Upper lobe of left lung (tissue), 4 donors: Measurements from ENCODE around the gene DRAM2.

ENCODE experiments used
- POLR2A ChIP-seq, 4 donors: fragments of 450-650 bp; IDR thresholded peaks; one replicate each; pipeline ENCODE4 v1.5.1; 2016 to 2017; ENCODE audit warnings: antibody characterized with exemption in 4 of 4, mild to moderate bottlenecking in 2 of 4
- POLR2AphosphoS5 ChIP-seq, 2 donors: sonication (generic); formaldehyde crosslinking; IDR thresholded peaks; one replicate each; pipeline ENCODE4 v1.5.1; 2017; ENCODE audit warnings: antibody characterized with exemption in 2 of 2
- TF ChIP-seq, protein P1 (sequence below), 6 experiments: fragments of 450-650 bp in 4 of 6; fragments of 200-600 bp in 2 of 6; sonication (generic) in 2 of 6; IDR thresholded peaks; one replicate each; pipeline ENCODE4 v1.5.1; 2016 to 2019; ENCODE audit warnings: antibody characterized with exemption in 6 of 6

DNA sequence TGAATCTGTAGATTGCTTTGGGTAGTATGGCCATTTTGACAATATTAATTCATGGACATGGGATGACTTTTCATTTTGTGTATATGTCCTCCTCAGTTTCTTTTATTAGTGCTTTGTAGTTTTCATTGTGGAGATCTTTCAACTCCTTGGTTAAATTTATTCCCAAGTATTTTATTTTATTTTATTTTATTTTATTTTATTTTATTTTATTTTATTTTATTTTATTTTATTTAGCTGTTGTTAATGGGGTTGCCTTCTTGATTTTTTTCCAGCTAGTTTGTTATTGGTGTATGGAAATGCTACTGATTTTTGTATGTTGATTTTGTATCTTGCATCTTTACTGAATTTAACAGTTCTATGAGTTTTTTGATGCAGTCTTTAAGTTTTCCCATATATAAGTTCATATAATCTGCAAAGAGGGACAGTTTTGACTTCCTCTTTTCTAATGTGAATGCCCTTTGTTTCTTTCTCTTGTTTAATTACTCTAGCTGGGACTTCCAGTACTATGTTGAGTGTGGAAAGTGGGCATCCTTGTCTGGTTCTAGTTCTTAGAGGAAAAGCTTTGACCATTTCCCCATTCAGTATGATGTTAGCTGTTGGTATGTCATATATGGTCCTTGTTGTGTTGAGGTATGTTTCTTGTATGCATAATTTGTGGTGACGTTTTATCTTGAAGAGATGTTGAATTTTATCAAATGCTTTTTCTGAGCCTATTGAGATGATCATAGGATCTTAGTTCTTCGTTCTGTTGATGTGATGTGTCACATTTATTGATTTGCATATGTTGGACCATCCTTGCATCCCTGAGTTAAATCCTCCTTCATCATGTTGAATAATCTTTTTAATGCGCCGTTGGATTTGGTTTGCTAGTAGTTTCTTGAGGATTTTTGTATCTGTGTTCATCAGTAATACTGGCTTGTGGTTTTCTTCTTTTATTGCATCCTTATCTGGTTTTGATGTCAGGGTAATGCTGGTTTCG, 14.4 kb upstream of the DRAM2 start:
- TF ChIP-seq, protein P1, sequence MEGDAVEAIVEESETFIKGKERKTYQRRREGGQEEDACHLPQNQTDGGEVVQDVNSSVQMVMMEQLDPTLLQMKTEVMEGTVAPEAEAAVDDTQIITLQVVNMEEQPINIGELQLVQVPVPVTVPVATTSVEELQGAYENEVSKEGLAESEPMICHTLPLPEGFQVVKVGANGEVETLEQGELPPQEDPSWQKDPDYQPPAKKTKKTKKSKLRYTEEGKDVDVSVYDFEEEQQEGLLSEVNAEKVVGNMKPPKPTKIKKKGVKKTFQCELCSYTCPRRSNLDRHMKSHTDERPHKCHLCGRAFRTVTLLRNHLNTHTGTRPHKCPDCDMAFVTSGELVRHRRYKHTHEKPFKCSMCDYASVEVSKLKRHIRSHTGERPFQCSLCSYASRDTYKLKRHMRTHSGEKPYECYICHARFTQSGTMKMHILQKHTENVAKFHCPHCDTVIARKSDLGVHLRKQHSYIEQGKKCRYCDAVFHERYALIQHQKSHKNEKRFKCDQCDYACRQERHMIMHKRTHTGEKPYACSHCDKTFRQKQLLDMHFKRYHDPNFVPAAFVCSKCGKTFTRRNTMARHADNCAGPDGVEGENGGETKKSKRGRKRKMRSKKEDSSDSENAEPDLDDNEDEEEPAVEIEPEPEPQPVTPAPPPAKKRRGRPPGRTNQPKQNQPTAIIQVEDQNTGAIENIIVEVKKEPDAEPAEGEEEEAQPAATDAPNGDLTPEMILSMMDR (IDR thresholded peaks at IDR 0.05): no peak
- TF ChIP-seq POLR2A (IDR thresholded peaks at IDR 0.05) (no peak), POLR2AphosphoS5 (IDR thresholded peaks at IDR 0.05) (no peak)
